HFF-Myc (cell line): Measurements from ENCODE around the gene AEBP2.
"Not testable (repeated sequence)": the region's sequence is repeated elsewhere in the genome, so short reads cannot be mapped to it uniquely, and the experiment has no call there.

Source experiments
- DNase-seq: peaks from one replicate; pipeline ENCODE4 v3.0.0-alpha.2; 2011; ENCODE audit warnings: low read depth; ENCODE audit errors: extremely low read depth
- H3K4me3 ChIP-seq: replicated peaks from 2 replicates; pipeline ENCODE4 v1.5.1; 2011; ENCODE audit warnings: low read depth, mild to moderate bottlenecking, control low read depth, low read length
- CTCF ChIP-seq: IDR thresholded peaks from 2 replicates; pipeline ENCODE4 v1.5.1; 2012; ENCODE audit warnings: mild to moderate bottlenecking, low read depth, low read length, control low read depth; ENCODE audit errors: missing control alignments

AEBP2 gene

GRCh38 chr12:19439059-19440018 lies at the start of gene AEBP2:
AEBP2 (plus strand) TSS chr12:19439492; CDS start chr12:19439700, 208 bp downstream.
- DNase-seq: peak; percentile 68
- H3K4me3 ChIP-seq: peak within 1 kb of the TSS; percentile 80
- TF ChIP-seq CTCF: no peak

GRCh38 chr12:19390051-19390598 lies 49.2 kb upstream of the AEBP2 start:
- DNase-seq: no peak
- TF ChIP-seq CTCF: no peak
- H3K4me3 ChIP-seq: no peak overlapping the region

- not testable (repeated sequence) for DNase-seq, H3K4me3 ChIP-seq
Observed at GRCh38 chr12:19392644-19393043, 46.6 kb upstream of the AEBP2 start.

GRCh38 chr12:19394385-19394784 lies 44.9 kb upstream of the AEBP2 start:
- no peak overlapping the region for H3K4me3 ChIP-seq
- no peak for TF ChIP-seq CTCF
- no peak for DNase-seq

- no peak for DNase-seq
- no peak for TF ChIP-seq CTCF
- H3K4me3 ChIP-seq: no peak overlapping the region
Observed at GRCh38 chr12:19397534-19397933, 41.8 kb upstream of the AEBP2 start.

- H3K4me3 ChIP-seq: no peak overlapping the region
- TF ChIP-seq CTCF: no peak
- DNase-seq: no peak
Observed at GRCh38 chr12:19398376-19399363, 40.6 kb upstream of the AEBP2 start.

GRCh38 chr12:19400649-19401285 lies 38.5 kb upstream of the AEBP2 start:
- not testable (repeated sequence) for DNase-seq, H3K4me3 ChIP-seq
